SHP77 treated with DMSO at 0.1 percent for 48 hours (cell line): ENCODE results near the gene TBC1D22A.
"Not testable (repeated sequence)": the region's sequence is repeated elsewhere in the genome, so short reads cannot be mapped to it uniquely, and the experiment has no call there.

Experiments used
- DNase-seq: peaks from one replicate; lab custom pipeline; 2025; lab: John Stamatoyannopoulos, UW

The TBC1D22A gene

GRCh38 chr22:46813816-46814597, 51.6 kb downstream of the TBC1D22A start:
- no peak for DNase-seq

GRCh38 chr22:46815132-46815531, 52.7 kb downstream of the TBC1D22A start:
- DNase-seq = no peak

GRCh38 chr22:46815559-46815895, 53.1 kb downstream of the TBC1D22A start:
- no peak for DNase-seq

- DNase-seq = no peak
Measured at GRCh38 chr22:46815896-46816731, 53.7 kb downstream of the TBC1D22A start.

- DNase-seq = not testable (repeated sequence)
Measured at GRCh38 chr22:46817390-46817789, 54.9 kb downstream of the TBC1D22A start.

- DNase-seq = no peak
Measured at GRCh38 chr22:46823248-46823647, 60.8 kb downstream of the TBC1D22A start.

GRCh38 chr22:46823654-46824053, 61.2 kb downstream of the TBC1D22A start:
- no peak for DNase-seq

- DNase-seq = no peak
Measured at GRCh38 chr22:46824344-46824909, 62.0 kb downstream of the TBC1D22A start.

GRCh38 chr22:46824980-46825544, 62.6 kb downstream of the TBC1D22A start:
- no peak for DNase-seq

GRCh38 chr22:46826438-46827135, 64.1 kb downstream of the TBC1D22A start:
- no peak for DNase-seq

GRCh38 chr22:46827136-46827780, 64.8 kb downstream of the TBC1D22A start:
- no peak for DNase-seq

- DNase-seq = no peak
Measured at GRCh38 chr22:46827781-46828180, 65.3 kb downstream of the TBC1D22A start.

GRCh38 chr22:46828323-46828900, 66.0 kb downstream of the TBC1D22A start:
- DNase-seq = no peak

- no peak for DNase-seq
Measured at GRCh38 chr22:46829117-46829891, 66.9 kb downstream of the TBC1D22A start.

GRCh38 chr22:46829941-46830715, 67.7 kb downstream of the TBC1D22A start:
- no peak for DNase-seq

GRCh38 chr22:46830841-46831240, 68.4 kb downstream of the TBC1D22A start:
- no peak for DNase-seq

- no peak for DNase-seq
Measured at GRCh38 chr22:46833228-46833627, 70.8 kb downstream of the TBC1D22A start.

- DNase-seq = no peak
Measured at GRCh38 chr22:46834021-46834737, 71.7 kb downstream of the TBC1D22A start.

GRCh38 chr22:46835288-46835687, 72.8 kb downstream of the TBC1D22A start:
- no peak for DNase-seq
